ENCODE results near the gene TEX14.
A peak's percentile ranks its signal among the peaks of the same experiment; 100 is the strongest.
"Not testable (repeated sequence)": the region's sequence is repeated elsewhere in the genome, so short reads cannot be mapped to it uniquely, and the experiment has no call there.

TEX14 gene

GRCh38 chr17:58660621-58661020, 31.2 kb downstream of the TEX14 start:
- no peak for ATAC-seq (replicated peaks; ENCODE audit: extremely low read depth, poor library complexity, severe bottlenecking)

GRCh38 chr17:58659714-58660084, 32.1 kb downstream of the TEX14 start:
- DNase-seq (ENCODE audit: low spot score in 2 of 2); H3K9me3 Mint-ChIP-seq; H3K27me3 Mint-ChIP-seq: not testable (repeated sequence)
- Mint-ChIP-seq H3K27ac (ENCODE audit: low read depth) (peak overlapping the region; percentile 100), H3K4me3 (peak overlapping the region; percentile 88), H3K36me3 (ENCODE audit: insufficient read depth) (peaks cover 27% of the 10 kb centered on the region), H3K4me1 (peaks cover 17% of the 10 kb centered on the region)
- peak; percentile 2 for ATAC-seq (replicated peaks; ENCODE audit: extremely low read depth, poor library complexity, severe bottlenecking)

More at GRCh38 chr17:58660621-58661020, 31.2 kb downstream of the TEX14 start:
- DNase-seq (ENCODE audit: low spot score in 2 of 2), result no peak
- Mint-ChIP-seq H3K27ac (ENCODE audit: low read depth) (no peak overlapping the region), H3K4me3 (peak overlapping the region; percentile 2), H3K9me3 (no peaks in the 10 kb centered on the region), H3K36me3 (ENCODE audit: insufficient read depth) (peaks cover 27% of the 10 kb centered on the region), H3K4me1 (peaks cover 17% of the 10 kb centered on the region), H3K27me3 (no peaks in the 10 kb centered on the region)

GRCh38 chr17:58658804-58659713, 32.8 kb downstream of the TEX14 start:
- Mint-ChIP-seq H3K27me3 (no peaks in the 10 kb centered on the region), H3K4me3 (peak overlapping the region; percentile 88), H3K36me3 (ENCODE audit: insufficient read depth) (peaks cover 27% of the 10 kb centered on the region), H3K9me3 (no peaks in the 10 kb centered on the region), H3K4me1 (peaks cover 17% of the 10 kb centered on the region), H3K27ac (ENCODE audit: low read depth) (peak overlapping the region; percentile 100)
- ATAC-seq (replicated peaks; ENCODE audit: extremely low read depth, poor library complexity, severe bottlenecking) (peak; percentile 85), DNase-seq (ENCODE audit: low spot score in 2 of 2) (peak; percentile 77 to 89)

GRCh38 chr17:58657962-58658803, 33.7 kb downstream of the TEX14 start:
- peak overlapping the region; percentile 88 for H3K4me3 Mint-ChIP-seq
- H3K9me3 Mint-ChIP-seq; ATAC-seq (replicated peaks; ENCODE audit: extremely low read depth, poor library complexity, severe bottlenecking); H3K27me3 Mint-ChIP-seq; DNase-seq (ENCODE audit: low spot score in 2 of 2): not testable (repeated sequence)
- H3K36me3 Mint-ChIP-seq (ENCODE audit: insufficient read depth), result peaks cover 27% of the 10 kb centered on the region
- peaks cover 17% of the 10 kb centered on the region for H3K4me1 Mint-ChIP-seq
- H3K27ac Mint-ChIP-seq (ENCODE audit: low read depth), result peak overlapping the region; percentile 100

GRCh38 chr17:58648236-58648635, 43.6 kb downstream of the TEX14 start:
- Mint-ChIP-seq H3K9me3 (no peaks in the 10 kb centered on the region), H3K4me1 (no peaks in the 10 kb centered on the region), H3K4me3 (no peak overlapping the region), H3K27ac (ENCODE audit: low read depth) (no peak overlapping the region), H3K27me3 (no peaks in the 10 kb centered on the region), H3K36me3 (ENCODE audit: insufficient read depth) (no peaks in the 10 kb centered on the region)
- ATAC-seq (replicated peaks; ENCODE audit: extremely low read depth, poor library complexity, severe bottlenecking) (no peak), DNase-seq (ENCODE audit: low spot score in 2 of 2) (no peak)

GRCh38 chr17:58643147-58643546, 48.7 kb downstream of the TEX14 start:
- no peak for ATAC-seq (replicated peaks; ENCODE audit: extremely low read depth, poor library complexity, severe bottlenecking)
- no peak overlapping the region for H3K4me3 Mint-ChIP-seq
- no peaks in the 10 kb centered on the region for H3K4me1 Mint-ChIP-seq
- no peaks in the 10 kb centered on the region for H3K9me3 Mint-ChIP-seq
- H3K27ac Mint-ChIP-seq (ENCODE audit: low read depth), result no peak overlapping the region
- H3K36me3 Mint-ChIP-seq (ENCODE audit: insufficient read depth), result no peaks in the 10 kb centered on the region
- no peaks in the 10 kb centered on the region for H3K27me3 Mint-ChIP-seq
- no peak for DNase-seq (ENCODE audit: low spot score in 2 of 2)

- Mint-ChIP-seq H3K9me3 (no peaks in the 10 kb centered on the region), H3K36me3 (ENCODE audit: insufficient read depth) (no peaks in the 10 kb centered on the region), H3K4me3 (no peak overlapping the region), H3K27ac (ENCODE audit: low read depth) (no peak overlapping the region), H3K27me3 (no peaks in the 10 kb centered on the region), H3K4me1 (no peaks in the 10 kb centered on the region)
- ATAC-seq (replicated peaks; ENCODE audit: extremely low read depth, poor library complexity, severe bottlenecking), result no peak
- DNase-seq (ENCODE audit: low spot score in 2 of 2), result no peak
Measured at GRCh38 chr17:58641887-58642311, 49.9 kb downstream of the TEX14 start.

- Mint-ChIP-seq H3K4me3 (no peak overlapping the region), H3K27ac (ENCODE audit: low read depth) (no peak overlapping the region), H3K27me3 (no peaks in the 10 kb centered on the region), H3K4me1 (no peaks in the 10 kb centered on the region), H3K9me3 (no peaks in the 10 kb centered on the region), H3K36me3 (ENCODE audit: insufficient read depth) (no peaks in the 10 kb centered on the region)
- DNase-seq (ENCODE audit: low spot score in 2 of 2) (no peak), ATAC-seq (replicated peaks; ENCODE audit: extremely low read depth, poor library complexity, severe bottlenecking) (no peak)
Measured at GRCh38 chr17:58640202-58640601, 51.6 kb downstream of the TEX14 start.

- ATAC-seq (replicated peaks; ENCODE audit: extremely low read depth, poor library complexity, severe bottlenecking) (no peak), DNase-seq (ENCODE audit: low spot score in 2 of 2) (no peak)
- no peaks in the 10 kb centered on the region for H3K36me3 Mint-ChIP-seq (ENCODE audit: insufficient read depth)
- no peak overlapping the region for H3K4me3 Mint-ChIP-seq
- H3K9me3 Mint-ChIP-seq, result no peaks in the 10 kb centered on the region
- H3K27ac Mint-ChIP-seq (ENCODE audit: low read depth), result no peak overlapping the region
- H3K4me1 Mint-ChIP-seq, result no peaks in the 10 kb centered on the region
- H3K27me3 Mint-ChIP-seq, result no peaks in the 10 kb centered on the region
Measured at GRCh38 chr17:58639681-58640080, 52.2 kb downstream of the TEX14 start.

GRCh38 chr17:58637011-58637570, 54.8 kb downstream of the TEX14 start:
- DNase-seq (ENCODE audit: low spot score in 2 of 2) (no peak), ATAC-seq (replicated peaks; ENCODE audit: extremely low read depth, poor library complexity, severe bottlenecking) (no peak)
- H3K36me3 Mint-ChIP-seq (ENCODE audit: insufficient read depth), result peaks cover 5% of the 10 kb centered on the region
- no peaks in the 10 kb centered on the region for H3K4me1 Mint-ChIP-seq
- no peaks in the 10 kb centered on the region for H3K27me3 Mint-ChIP-seq
- no peak overlapping the region for H3K4me3 Mint-ChIP-seq
- no peaks in the 10 kb centered on the region for H3K9me3 Mint-ChIP-seq
- no peak overlapping the region for H3K27ac Mint-ChIP-seq (ENCODE audit: low read depth)

GRCh38 chr17:58632324-58633314, 59.2 kb downstream of the TEX14 start:
- DNase-seq (ENCODE audit: low spot score in 2 of 2) (no peak), ATAC-seq (replicated peaks; ENCODE audit: extremely low read depth, poor library complexity, severe bottlenecking) (no peak)
- Mint-ChIP-seq H3K27ac (ENCODE audit: low read depth) (no peak overlapping the region), H3K27me3 (no peaks in the 10 kb centered on the region), H3K4me1 (no peaks in the 10 kb centered on the region), H3K36me3 (ENCODE audit: insufficient read depth) (peaks cover 5% of the 10 kb centered on the region), H3K4me3 (no peak overlapping the region), H3K9me3 (no peaks in the 10 kb centered on the region)

All from central memory CD8-positive, alpha-beta T cell (primary cell).